CD4-positive, CD25-positive, alpha-beta regulatory T cell (primary cell): ENCODE data around the gene BAZ2A. TPM values are rescaled to one million over a fixed set of nuclear protein-coding genes. Genes with fewer than 3 reads are reported as not detected.
"Not testable (repeated sequence)": the region's sequence is repeated elsewhere in the genome, so short reads cannot be mapped to it uniquely, and the experiment has no call there.

Source experiments
- ATAC-seq, 2 donors: fragments of 150-1000 bp; cut with Tn5 transposase; one replicate each; pipeline ENCODE4 v1.10.0; 2021; ENCODE audit warnings: low read depth in 2 of 2, moderate number of reproducible peaks in 2 of 2, moderate library complexity in 1 of 2
- DNase-seq, 3 donors: peaks; one replicate each; pipeline versions ENCODE4 v3.0.0 to v3.0.0-alpha.2; 2012 to 2022; ENCODE audit warnings: mixed read lengths in 1 of 3
- H3K27ac ChIP-seq: one replicate; pipeline ENCODE4 v1.7.0; 2013; ENCODE audit warnings: mild to moderate bottlenecking, low read length; ENCODE audit not compliant: insufficient read depth, poor library complexity, severe bottlenecking
- H3K27me3 ChIP-seq: one replicate; pipeline ENCODE4 v1.7.0; 2013; ENCODE audit warnings: low read length; ENCODE audit not compliant: control insufficient read depth, insufficient read depth
- H3K36me3 ChIP-seq: one replicate; pipeline ENCODE4 v1.7.0; 2013; ENCODE audit warnings: mild to moderate bottlenecking, low read length, moderate library complexity; ENCODE audit not compliant: control insufficient read depth, insufficient read depth
- H3K4me1 ChIP-seq: 2 replicates; pipeline ENCODE4 v1.7.0; 2013; ENCODE audit warnings: mild to moderate bottlenecking, low read length; ENCODE audit not compliant: insufficient read depth, control insufficient read depth, poor library complexity, severe bottlenecking
- H3K4me3 ChIP-seq: one replicate; pipeline ENCODE4 v1.7.0; 2013; ENCODE audit warnings: low read depth, mild to moderate bottlenecking, low read length, moderate library complexity
- H3K9me3 ChIP-seq, 2 experiments: 1 replicate in 1 of 2; 2 replicates in 1 of 2; pipeline ENCODE4 v1.7.0; 2013; ENCODE audit warnings: low read length in 2 of 2, mild to moderate bottlenecking in 1 of 2, moderate library complexity in 1 of 2; ENCODE audit not compliant: control insufficient read depth in 2 of 2
- H3K27ac Mint-ChIP-seq, 3 donors: one replicate each; pipeline ENCODE4 v1.8.0; 2020 to 2022; ENCODE audit warnings: mild to moderate bottlenecking in 3 of 3, mixed read lengths in 3 of 3, moderate library complexity in 2 of 3
- H3K27me3 Mint-ChIP-seq: one replicate; pipeline ENCODE4 v1.8.0; 2022; ENCODE audit warnings: mild to moderate bottlenecking, mixed read lengths
- H3K36me3 Mint-ChIP-seq: one replicate; pipeline ENCODE4 v1.8.0; 2020; ENCODE audit warnings: mixed read lengths
- H3K4me1 Mint-ChIP-seq, 4 donors: one replicate each; pipeline ENCODE4 v1.8.0; 2020 to 2022; ENCODE audit warnings: mixed read lengths in 4 of 4, mild to moderate bottlenecking in 1 of 4
- H3K4me3 Mint-ChIP-seq, 4 donors: one replicate each; pipeline ENCODE4 v1.8.0; 2020 to 2022; ENCODE audit warnings: mild to moderate bottlenecking in 4 of 4, mixed read lengths in 4 of 4, moderate library complexity in 3 of 4
- H3K9me3 Mint-ChIP-seq, 7 donors: one replicate each; pipeline ENCODE4 v1.8.0; 2020 to 2022; ENCODE audit warnings: mixed read lengths in 7 of 7, mild to moderate bottlenecking in 3 of 7, moderate library complexity in 2 of 7
- polyA plus RNA-seq, 4 donors: library from polyadenylated mRNA; unstranded; fragments of 300-500 nt; fragmentation: Illumina TruSeq; gene quantifications; one replicate each; pipeline ENCODE4 v1.2.3, GENCODE V29; 2021
- total RNA-seq: library from RNA; stranded (reverse); gene quantifications from one replicate; pipeline ENCODE4 v1.2.3, GENCODE V29; 2022

BAZ2A gene
- total and polyA plus RNA-seq, 5 donors from 2014 or later: 22.2 to 237 (median 22.7) TPM

DNA sequence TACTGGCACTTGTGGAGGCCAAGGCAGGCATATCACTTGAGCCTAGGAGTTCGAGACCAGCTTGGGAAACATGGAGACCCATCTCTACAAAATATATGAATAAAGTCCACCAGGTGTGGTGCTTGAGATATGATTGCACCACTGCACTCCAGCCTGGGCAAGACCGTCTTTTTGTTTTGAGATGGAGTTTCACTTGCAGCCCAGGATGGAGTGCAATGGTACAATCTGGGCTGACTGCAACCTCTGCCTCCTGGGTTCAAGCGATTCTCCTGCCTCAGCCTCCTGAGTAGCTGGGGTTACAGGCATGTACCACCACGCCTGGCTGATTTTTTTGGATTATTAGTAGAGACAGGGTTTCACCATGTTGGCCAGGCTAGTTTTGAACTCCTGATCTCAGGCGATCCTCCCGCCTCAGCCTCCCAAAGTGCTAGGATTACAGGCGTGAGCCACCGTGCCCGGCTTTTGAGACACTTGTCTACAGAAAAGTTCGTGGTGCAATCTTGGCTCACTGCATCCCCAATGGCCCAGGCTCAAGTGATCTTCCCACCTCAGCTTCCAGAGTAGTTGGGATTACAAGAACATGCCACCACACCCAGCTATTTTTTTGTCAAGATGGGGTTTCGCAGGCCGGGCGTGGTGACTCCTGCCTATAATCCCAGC, 32.0 kb upstream of the BAZ2A start:
- Histone ChIP-seq H3K27me3 (no peaks in the 10 kb centered on the region), H3K27ac (no peak overlapping the region), H3K4me1 (no peaks in the 10 kb centered on the region), H3K36me3 (peaks cover 44% of the 10 kb centered on the region), H3K9me3 (no peaks in the 10 kb centered on the region), H3K4me3 (no peak overlapping the region)
- ATAC-seq (no peak), DNase-seq (no peak)
- no peak overlapping the region for H3K27ac Mint-ChIP-seq
- H3K27me3 Mint-ChIP-seq: no peaks in the 10 kb centered on the region
- H3K9me3 Mint-ChIP-seq: no peaks in the 10 kb centered on the region
- no peak overlapping the region for H3K4me3 Mint-ChIP-seq
- H3K36me3 Mint-ChIP-seq: peaks cover 23% of the 10 kb centered on the region
- H3K4me1 Mint-ChIP-seq: peaks cover 0 to 13% (median 8%) of the 10 kb centered on the region in 4 donors

DNA sequence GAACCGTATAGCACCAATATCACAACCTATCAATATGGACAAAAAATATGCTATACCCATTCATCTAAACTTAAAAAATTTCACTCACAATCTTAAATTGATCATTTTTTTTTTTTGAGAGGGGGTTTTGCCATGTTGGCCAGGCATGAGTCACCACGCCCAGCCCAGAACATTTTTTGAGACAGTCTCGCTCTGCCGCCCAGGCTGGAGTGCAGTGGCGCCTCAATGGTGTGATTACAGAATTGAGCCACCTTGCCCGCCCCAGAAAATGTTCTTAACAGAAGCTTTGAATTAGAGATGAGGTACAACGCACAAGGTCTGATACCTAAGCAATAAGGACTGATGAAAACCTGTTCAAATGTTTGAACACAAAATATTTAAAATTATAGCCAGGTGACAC, 31.4 kb upstream of the BAZ2A start:
- no peaks in the 10 kb centered on the region for H3K9me3 Mint-ChIP-seq
- DNase-seq (no peak), ATAC-seq (no peak)
- H3K27me3 Mint-ChIP-seq: no peaks in the 10 kb centered on the region
- no peak overlapping the region for H3K27ac Mint-ChIP-seq
- H3K9me3 ChIP-seq: no peaks in the 10 kb centered on the region
- H3K36me3 Mint-ChIP-seq: peaks cover 23% of the 10 kb centered on the region
- no peak overlapping the region for H3K27ac ChIP-seq
- H3K27me3 ChIP-seq: no peaks in the 10 kb centered on the region
- no peak overlapping the region for H3K4me3 Mint-ChIP-seq
- H3K4me3 ChIP-seq: no peak overlapping the region
- no peaks in the 10 kb centered on the region for H3K4me1 ChIP-seq
- peaks cover 39% of the 10 kb centered on the region for H3K36me3 ChIP-seq
- peaks cover 0 to 13% (median 8%) of the 10 kb centered on the region in 4 donors for H3K4me1 Mint-ChIP-seq

DNA sequence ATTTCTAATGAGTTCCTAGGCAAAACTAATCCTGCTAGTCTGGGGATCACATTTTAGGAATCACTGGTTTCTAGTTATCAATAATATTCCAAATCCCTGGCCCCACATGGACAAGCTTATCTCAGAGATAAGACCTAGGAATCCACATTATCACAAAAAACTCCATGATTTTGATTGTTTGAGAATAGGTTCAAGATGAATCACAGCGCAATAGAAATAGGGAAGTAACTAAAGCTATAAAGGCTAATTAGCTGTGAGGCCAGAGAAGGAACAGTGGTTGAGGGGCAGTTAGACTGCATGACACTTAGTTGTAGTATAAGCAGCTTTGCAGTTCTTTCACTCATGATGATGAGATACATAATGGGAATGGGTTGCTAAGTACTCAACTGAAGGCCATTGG, 28.8 kb upstream of the BAZ2A start:
- no peaks in the 10 kb centered on the region for H3K4me1 ChIP-seq
- Mint-ChIP-seq H3K4me3 (no peak overlapping the region), H3K27ac (peak overlapping the region in 1 of 3 donors; percentile 60), H3K27me3 (no peaks in the 10 kb centered on the region), H3K36me3 (peaks cover 12% of the 10 kb centered on the region), H3K9me3 (peaks cover 0 to 6% (median 0%) of the 10 kb centered on the region in 7 donors), H3K4me1 (peaks cover 0 to 6% (median 5%) of the 10 kb centered on the region in 4 donors)
- no peak overlapping the region for H3K27ac ChIP-seq
- no peaks in the 10 kb centered on the region for H3K27me3 ChIP-seq
- no peak overlapping the region for H3K4me3 ChIP-seq
- peaks cover 14% of the 10 kb centered on the region for H3K36me3 ChIP-seq
- ATAC-seq: no peak
- no peak for DNase-seq
- H3K9me3 ChIP-seq: peaks cover 0 to 2% of the 10 kb centered on the region in 2 experiments

DNA sequence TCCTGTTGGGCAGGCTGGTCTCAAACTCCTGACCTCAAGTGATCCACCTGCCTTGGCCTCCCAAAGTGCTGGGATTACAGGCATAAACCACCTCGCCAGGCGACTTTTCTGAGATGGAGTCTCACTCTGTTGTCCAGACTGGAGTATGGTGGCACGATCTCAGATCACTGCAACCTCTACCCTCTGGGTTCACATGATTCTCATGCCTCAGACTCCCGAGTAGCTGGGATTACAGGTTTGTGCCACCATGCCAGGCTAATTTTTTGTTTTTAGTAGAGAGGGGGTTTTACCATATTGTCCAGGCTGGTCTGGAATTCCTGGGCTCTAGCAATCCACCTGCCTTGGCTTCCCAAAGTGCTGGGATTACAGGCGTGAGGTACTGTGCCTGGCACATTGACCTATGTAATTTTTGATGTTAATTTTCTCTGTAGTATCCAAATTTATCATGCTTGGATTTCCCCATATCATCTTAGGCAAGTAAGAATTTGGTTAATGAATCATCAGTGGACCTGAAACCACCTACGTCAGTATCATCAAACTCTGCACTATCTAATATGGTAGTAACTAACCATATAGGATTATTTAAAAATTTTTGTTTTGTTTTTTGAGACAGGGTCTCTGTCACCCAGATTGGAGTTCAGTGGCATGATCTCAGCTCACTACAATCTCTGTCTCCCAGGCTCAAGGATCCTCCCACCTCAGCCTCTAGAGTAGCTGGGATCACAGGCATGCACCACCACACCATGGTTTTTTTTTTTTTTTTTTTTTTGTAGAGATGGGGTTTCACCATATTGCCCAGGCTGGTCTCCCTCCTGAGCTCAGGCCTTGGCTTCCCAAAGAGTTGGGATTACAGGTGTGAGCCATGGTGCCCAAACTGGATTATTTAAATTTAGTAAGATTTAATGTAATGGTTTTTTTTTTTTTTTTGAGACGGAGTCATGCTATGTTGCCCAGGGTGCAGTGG, 27.6 kb upstream of the BAZ2A start:
- no peak overlapping the region for H3K27ac ChIP-seq
- H3K4me3 ChIP-seq: no peak overlapping the region
- Mint-ChIP-seq H3K27ac (peak overlapping the region in 2 of 3 donors; percentile 48 to 51), H3K36me3 (peaks cover 13% of the 10 kb centered on the region), H3K4me3 (no peak overlapping the region), H3K27me3 (peaks cover 4% of the 10 kb centered on the region), H3K9me3 (peaks cover 0 to 9% (median 5%) of the 10 kb centered on the region in 7 donors), H3K4me1 (peaks cover 0 to 2% (median 0%) of the 10 kb centered on the region in 4 donors)
- no peaks in the 10 kb centered on the region for H3K27me3 ChIP-seq
- H3K9me3 ChIP-seq: peaks cover 5 to 10% of the 10 kb centered on the region in 2 experiments
- H3K4me1 ChIP-seq: no peaks in the 10 kb centered on the region
- peak in 1 of 3 donors; percentile 28 for DNase-seq
- peaks cover 3% of the 10 kb centered on the region for H3K36me3 ChIP-seq
- peak in 1 of 2 donors; percentile 42 for ATAC-seq

DNA sequence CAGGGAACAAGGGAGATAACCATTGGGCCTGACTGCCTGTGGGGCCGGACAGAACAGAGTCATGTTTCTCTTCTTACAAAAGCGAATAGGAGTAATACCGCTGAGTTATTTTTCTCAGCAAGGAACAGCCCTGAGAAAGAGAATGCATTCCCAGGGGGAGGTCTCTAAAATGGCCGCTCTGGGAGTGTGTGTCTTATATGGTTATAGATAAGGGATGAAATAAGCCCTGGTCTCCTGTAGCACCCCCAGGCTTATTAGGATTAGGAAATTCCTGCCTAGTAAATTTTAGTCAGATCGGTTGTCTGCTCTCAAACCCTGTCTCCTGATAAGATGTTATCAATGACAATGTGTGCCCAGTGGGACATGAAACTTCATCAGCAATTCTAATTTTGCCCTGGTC, 23.7 kb upstream of the BAZ2A start:
- not testable (repeated sequence) for H3K4me1 ChIP-seq, H3K36me3 ChIP-seq, H3K9me3 ChIP-seq, H3K27me3 Mint-ChIP-seq, H3K4me3 Mint-ChIP-seq, H3K4me1 Mint-ChIP-seq, H3K27ac ChIP-seq, H3K27ac Mint-ChIP-seq, ATAC-seq, H3K27me3 ChIP-seq, H3K4me3 ChIP-seq, DNase-seq
- Mint-ChIP-seq H3K9me3 (peaks cover 0 to 12% (median 6%) of the 10 kb centered on the region in 7 donors), H3K36me3 (peaks cover 15% of the 10 kb centered on the region)

DNA sequence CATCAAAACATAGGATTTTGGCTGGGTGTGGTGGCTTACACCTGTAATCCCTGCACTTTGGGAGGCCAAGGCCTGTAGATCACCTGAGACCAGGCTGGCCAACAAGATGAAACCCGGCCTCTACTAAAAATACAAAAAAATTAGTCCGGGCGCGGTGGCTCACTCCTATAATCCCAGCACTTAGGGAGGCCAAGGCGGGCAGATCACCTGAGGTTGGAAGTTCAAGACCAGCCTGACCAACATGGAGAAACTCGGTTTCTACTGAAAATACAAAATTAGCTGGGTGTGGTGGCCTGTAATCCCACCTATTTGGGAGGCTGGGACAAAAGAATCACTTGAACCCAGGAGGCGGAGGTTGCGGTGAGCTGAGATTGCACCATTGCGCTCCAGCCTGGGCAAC, 17.9 kb upstream of the BAZ2A start:
- H3K27ac Mint-ChIP-seq, ATAC-seq, H3K9me3 ChIP-seq, H3K9me3 Mint-ChIP-seq, H3K27me3 ChIP-seq, H3K4me3 Mint-ChIP-seq, DNase-seq, H3K27me3 Mint-ChIP-seq, H3K27ac ChIP-seq, H3K4me3 ChIP-seq: not testable (repeated sequence)
- Histone ChIP-seq H3K36me3 (peaks cover 13% of the 10 kb centered on the region), H3K4me1 (peaks cover 26% of the 10 kb centered on the region)
- H3K4me1 Mint-ChIP-seq: peaks cover 13 to 34% (median 24%) of the 10 kb centered on the region in 4 donors
- H3K36me3 Mint-ChIP-seq: peaks cover 13% of the 10 kb centered on the region

DNA sequence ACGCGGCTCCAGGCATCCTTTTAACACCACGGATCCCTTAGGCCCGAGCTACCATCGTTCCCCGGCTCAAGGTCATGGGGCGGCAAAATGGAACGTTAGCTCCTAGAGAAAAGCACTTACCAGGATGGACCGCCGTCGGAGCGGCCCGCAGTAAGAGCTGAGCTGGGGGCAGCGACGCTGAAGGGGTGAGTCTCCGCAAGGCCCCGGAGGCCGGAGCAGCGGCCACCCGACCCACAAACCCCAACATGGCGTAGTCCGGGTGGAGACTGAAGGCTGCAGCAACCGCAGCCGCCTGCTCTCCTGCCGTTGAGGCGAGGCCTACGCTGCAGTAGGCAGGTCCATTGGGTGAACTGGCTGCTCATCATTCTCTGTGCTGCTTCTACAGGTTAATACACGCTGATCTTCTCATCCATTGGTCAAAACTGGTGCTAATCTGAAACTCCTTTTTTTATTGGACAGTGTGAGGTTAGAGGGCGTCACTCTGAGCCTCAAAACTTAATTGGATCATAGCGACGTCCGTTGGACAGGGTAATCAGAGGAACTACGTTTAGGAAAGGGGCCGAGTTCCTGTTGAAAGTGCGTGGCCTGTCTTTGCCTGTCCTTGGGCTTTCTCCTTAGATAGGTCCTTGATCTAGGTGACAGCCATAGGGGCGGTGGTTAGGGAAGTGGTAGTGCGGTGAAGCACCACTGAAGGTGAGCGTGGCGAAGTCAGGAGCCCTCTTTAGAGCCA, 15.8 kb upstream of the BAZ2A start, which contains the start of gene ATP5F1B:
Gene ATP5F1B (minus strand): TSS at position 268 of the 730 bp plus-strand sequence. CDS start 21 bp downstream, at position 247.
- H3K36me3 ChIP-seq: peaks cover 32% of the 10 kb centered on the region
- peak within 1 kb of the TSS; percentile 96 for H3K27ac ChIP-seq
- H3K9me3 ChIP-seq: no peaks in the 10 kb centered on the region
- DNase-seq (peak; percentile 88 to 99 (median 96)), ATAC-seq (peak; percentile 98 to 99)
- H3K27me3 ChIP-seq: no peaks in the 10 kb centered on the region
- peaks cover 18% of the 10 kb centered on the region for H3K36me3 Mint-ChIP-seq
- peaks cover 0 to 1% (median 0%) of the 10 kb centered on the region in 7 donors for H3K9me3 Mint-ChIP-seq
- H3K4me3 Mint-ChIP-seq: peak within 1 kb of the TSS; percentile 80 to 95 (median 93)
- H3K4me1 Mint-ChIP-seq: peaks cover 13 to 43% (median 30%) of the 10 kb centered on the region in 4 donors
- H3K4me1 ChIP-seq: peaks cover 26% of the 10 kb centered on the region
- peak within 1 kb of the TSS; percentile 96 to 99 (median 99) for H3K27ac Mint-ChIP-seq
- H3K4me3 ChIP-seq: peak within 1 kb of the TSS; percentile 96
- H3K27me3 Mint-ChIP-seq: no peaks in the 10 kb centered on the region
